GM18909 (cell line): ENCODE results near the gene ATP8B4.

Source experiments
- ATAC-seq: cut with Tn5 transposase; IDR thresholded peaks from one replicate; pipeline ENCODE4 v1.9.1; 2021; ENCODE audit warnings: mild to moderate bottlenecking; ENCODE audit not compliant: unreplicated experiment, poor library complexity

ATP8B4 gene

GRCh38 chr15:50044406-50044805 lies 74.6 kb downstream of the ATP8B4 start:
- no peak for ATAC-seq

GRCh38 chr15:50042775-50043174 lies 76.3 kb downstream of the ATP8B4 start:
- no peak for ATAC-seq

- no peak for ATAC-seq
These were observed 88.6 kb downstream of the ATP8B4 start for GRCh38 chr15:50030456-50030855.

GRCh38 chr15:50028326-50028725 lies 90.7 kb downstream of the ATP8B4 start:
- ATAC-seq, result no peak

GRCh38 chr15:50024281-50024680 lies 94.8 kb downstream of the ATP8B4 start:
- no peak for ATAC-seq

- ATAC-seq, result no peak
These were observed 100.5 kb downstream of the ATP8B4 start for GRCh38 chr15:50018491-50018890.

- no peak for ATAC-seq
These were observed 101.5 kb downstream of the ATP8B4 start for GRCh38 chr15:50017522-50017921.

GRCh38 chr15:50016951-50017350 lies 102.1 kb downstream of the ATP8B4 start:
- no peak for ATAC-seq

GRCh38 chr15:50012790-50013189 lies 106.2 kb downstream of the ATP8B4 start:
- ATAC-seq, result no peak

GRCh38 chr15:50009634-50010033 lies 109.4 kb downstream of the ATP8B4 start:
- ATAC-seq, result no peak

- ATAC-seq, result peak; percentile 100
These were observed 115.2 kb downstream of the ATP8B4 start for GRCh38 chr15:50003786-50004334.

GRCh38 chr15:49991587-49991986 lies 127.4 kb downstream of the ATP8B4 start:
- no peak for ATAC-seq

- ATAC-seq, result no peak
These were observed 128.0 kb downstream of the ATP8B4 start for GRCh38 chr15:49990835-49991545.

- no peak for ATAC-seq
These were observed 129.5 kb downstream of the ATP8B4 start for GRCh38 chr15:49989498-49989897.

GRCh38 chr15:49988766-49989165 lies 130.3 kb downstream of the ATP8B4 start:
- no peak for ATAC-seq

- ATAC-seq, result no peak
These were observed 131.1 kb downstream of the ATP8B4 start for GRCh38 chr15:49987896-49988295.

- ATAC-seq, result no peak
These were observed 131.7 kb downstream of the ATP8B4 start for GRCh38 chr15:49987198-49987785.

GRCh38 chr15:49986326-49986725 lies 132.7 kb downstream of the ATP8B4 start:
- ATAC-seq, result no peak

- ATAC-seq, result no peak
These were observed 133.6 kb downstream of the ATP8B4 start for GRCh38 chr15:49985463-49985862.

- ATAC-seq, result no peak
These were observed 134.6 kb downstream of the ATP8B4 start for GRCh38 chr15:49984436-49984835.

GRCh38 chr15:49982584-49982983 lies 136.4 kb downstream of the ATP8B4 start:
- no peak for ATAC-seq
